Retinal pigment epithelial cell (primary cell): ENCODE measurements around the gene IL19.

Experiments used
- DNase-seq: peaks from one replicate; pipeline ENCODE4 v3.0.0-alpha.2; 2010; ENCODE audit warnings: low read depth
- H3K4me3 ChIP-seq: 2 replicates; pipeline ENCODE4 v1.5.1; 2011; ENCODE audit warnings: mild to moderate bottlenecking, low read length, control low read depth, moderate library complexity
- TF ChIP-seq, protein P1 (sequence below): conservative IDR thresholded peaks from 2 replicates; pipeline ENCODE4 v1.5.1; 2011; ENCODE audit warnings: low read depth, low read length, control low read depth, inconsistent platforms

The IL19 gene

DNA sequence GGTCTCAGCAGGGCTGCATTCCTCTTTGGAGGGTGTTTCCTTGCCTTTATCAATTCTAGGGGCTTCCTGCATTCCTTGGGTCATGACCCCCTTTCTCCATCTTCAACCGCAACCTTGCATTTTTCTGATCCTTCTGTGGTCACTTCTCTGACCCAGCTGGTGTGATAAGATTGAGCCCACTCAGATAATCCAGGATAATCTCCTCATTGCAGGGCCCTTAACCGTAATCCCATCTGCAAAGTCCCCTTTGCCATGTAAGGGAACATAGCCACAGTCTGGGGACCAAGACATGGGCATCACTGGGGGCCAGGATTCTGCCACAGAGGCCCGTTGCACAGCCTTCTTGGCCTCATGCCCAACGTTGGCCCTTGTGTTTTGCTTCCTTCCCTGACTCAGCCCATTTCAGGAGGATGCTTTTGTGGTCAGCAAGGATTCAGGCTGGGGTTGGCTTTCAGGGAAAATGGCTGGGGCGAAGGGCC lies 35.0 kb upstream of the IL19 start:
- H3K4me3 ChIP-seq = no peak overlapping the region
- TF ChIP-seq, protein P1, sequence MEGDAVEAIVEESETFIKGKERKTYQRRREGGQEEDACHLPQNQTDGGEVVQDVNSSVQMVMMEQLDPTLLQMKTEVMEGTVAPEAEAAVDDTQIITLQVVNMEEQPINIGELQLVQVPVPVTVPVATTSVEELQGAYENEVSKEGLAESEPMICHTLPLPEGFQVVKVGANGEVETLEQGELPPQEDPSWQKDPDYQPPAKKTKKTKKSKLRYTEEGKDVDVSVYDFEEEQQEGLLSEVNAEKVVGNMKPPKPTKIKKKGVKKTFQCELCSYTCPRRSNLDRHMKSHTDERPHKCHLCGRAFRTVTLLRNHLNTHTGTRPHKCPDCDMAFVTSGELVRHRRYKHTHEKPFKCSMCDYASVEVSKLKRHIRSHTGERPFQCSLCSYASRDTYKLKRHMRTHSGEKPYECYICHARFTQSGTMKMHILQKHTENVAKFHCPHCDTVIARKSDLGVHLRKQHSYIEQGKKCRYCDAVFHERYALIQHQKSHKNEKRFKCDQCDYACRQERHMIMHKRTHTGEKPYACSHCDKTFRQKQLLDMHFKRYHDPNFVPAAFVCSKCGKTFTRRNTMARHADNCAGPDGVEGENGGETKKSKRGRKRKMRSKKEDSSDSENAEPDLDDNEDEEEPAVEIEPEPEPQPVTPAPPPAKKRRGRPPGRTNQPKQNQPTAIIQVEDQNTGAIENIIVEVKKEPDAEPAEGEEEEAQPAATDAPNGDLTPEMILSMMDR = no peak
- DNase-seq = no peak

DNA sequence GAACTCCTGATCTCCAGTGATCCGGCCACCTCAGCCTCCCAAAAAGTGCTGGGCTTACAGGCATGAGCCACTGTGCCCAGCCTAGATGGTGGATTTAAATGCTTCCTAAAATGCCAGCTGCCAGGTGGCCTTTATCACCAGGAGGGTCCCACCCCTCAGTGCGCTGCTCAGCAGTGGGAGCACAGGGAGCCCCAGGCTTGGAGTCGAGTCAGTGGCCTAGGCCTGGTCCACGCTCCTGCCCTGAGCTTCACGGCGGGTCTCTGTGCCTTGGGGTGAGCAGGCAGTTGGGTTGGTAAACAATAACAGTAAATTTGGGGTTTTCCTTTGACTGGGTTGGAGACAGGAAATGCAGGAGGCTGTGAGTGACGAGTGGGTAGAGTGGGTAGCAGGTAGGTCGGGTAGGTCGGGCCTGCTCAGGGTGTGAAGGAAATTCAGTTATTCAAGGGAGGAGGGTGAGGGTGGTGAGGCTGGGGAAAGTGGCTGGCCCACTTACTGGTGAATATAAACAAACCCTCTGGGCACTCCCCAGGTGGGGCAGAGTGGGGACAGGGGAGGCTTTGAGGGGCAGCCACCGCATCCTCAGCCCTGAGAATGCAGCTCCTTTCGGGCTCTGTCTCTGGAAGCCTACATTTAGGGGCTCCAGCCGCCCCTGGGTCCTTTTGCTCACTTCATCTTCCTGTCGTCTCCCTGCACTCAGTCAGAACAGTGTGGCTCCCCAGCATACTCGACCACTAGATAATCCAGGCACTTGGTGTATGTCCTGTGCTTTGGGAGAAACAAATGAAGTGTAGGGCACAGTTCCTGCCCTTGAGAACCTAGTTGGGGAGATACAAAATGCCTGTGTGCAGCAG lies 33.5 kb upstream of the IL19 start:
- no peak overlapping the region for H3K4me3 ChIP-seq
- TF ChIP-seq, protein P1 = no peak
- no peak for DNase-seq

DNA sequence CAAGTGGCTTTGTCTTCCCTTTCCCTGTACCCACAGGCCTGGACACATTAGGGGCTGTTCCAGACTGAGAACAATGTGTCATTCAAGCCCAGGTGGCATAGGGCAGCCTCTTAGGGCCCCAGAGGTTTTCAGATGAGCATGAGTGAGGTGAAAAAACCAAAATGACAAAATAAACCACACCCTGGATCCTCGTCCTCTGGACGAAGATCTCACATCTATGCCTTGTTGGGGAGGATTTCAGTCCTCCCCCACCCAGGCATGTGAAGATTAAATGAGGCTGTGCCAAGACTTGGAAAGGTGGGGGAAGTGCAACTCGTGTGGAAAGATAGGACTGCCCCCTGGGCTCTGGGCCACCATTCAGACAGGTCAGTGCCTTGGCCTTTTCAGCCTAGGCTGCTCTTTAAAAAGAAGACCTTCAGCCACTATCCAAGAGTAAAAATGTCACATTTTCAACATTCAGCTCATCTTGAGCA lies 32.8 kb upstream of the IL19 start:
- H3K4me3 ChIP-seq = no peak overlapping the region
- no peak for DNase-seq
- TF ChIP-seq, protein P1 = no peak

DNA sequence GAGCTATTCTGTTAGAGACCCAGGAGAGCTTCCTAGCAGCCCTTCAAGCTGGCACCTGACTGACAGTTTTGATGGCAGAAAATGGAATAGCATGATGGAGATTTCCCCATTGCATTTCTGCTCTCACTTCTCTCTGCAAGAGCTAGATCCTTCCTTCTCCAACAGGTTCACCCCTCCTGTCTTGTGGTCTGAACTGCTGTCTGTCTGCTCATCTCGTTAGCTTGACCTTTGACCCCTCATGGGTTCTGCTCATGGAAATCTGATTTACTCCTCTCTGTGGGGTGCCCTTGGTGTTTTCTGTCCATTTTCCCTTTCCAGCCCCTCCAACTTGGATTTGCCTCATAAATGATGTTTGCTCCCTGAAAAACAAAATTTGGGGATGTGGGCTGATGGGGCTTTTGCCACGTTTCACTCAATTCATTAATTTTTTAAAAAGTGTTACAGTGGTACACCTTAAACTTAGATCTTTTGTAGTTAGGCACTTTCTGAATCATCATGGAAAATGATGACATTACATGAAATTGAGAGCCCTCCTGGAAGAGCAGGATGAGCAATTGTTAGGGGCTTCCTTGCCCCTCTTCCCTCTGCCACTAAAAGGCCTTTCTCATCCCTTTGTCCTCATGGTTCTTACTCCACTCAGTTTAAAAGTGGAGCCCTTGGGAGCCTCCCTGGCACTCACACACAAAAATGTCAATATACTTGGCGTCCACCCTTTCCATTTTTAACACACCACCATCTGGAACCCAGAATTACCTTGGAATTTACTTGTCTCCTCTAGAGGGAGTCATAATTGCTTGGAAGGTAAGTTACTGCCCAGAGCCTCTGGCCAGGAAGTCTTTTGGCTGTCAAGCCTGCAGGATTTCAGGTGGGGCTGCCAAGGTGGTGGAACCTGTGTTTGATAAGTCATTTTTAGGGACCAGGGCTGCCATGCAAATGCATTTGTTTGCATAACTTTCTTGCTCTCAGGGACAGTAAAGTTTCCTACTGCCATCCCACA lies 31.9 kb upstream of the IL19 start:
- no peak overlapping the region for H3K4me3 ChIP-seq
- TF ChIP-seq, protein P1 = peak; percentile 48
- no peak for DNase-seq

DNA sequence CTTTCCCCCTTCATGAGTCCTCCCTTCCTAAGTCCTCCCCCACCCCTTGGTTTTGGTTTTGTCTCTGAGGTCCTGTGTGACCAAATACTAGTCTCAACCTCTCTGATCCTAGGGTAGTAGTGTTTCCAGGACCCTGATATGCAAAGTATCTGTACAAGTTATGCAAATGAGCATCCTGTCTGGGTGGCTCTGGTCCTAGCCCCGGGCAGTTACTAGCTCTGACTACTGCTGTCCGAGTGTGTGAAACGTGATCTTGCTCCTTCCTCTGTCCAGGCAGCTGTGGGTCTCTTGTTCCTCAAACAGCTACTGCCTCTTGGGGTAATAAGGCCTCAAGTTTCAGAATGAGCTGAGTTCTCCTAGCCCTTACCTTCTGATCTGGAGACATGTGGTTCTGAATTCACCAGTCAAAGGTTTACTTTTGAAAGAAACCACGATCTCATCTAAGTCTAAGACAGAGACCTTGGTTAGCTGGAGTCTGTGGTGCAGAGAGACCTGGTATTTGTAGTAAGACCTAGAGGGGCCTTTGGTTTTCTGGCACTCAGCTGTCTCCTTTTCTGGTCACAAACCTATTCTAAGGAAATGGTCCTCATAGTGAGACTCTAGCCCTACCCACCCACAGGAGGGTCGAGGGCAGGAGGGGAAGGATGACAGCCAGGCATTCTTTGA lies 31.0 kb upstream of the IL19 start:
- no peak for DNase-seq
- TF ChIP-seq, protein P1 = no peak
- no peak overlapping the region for H3K4me3 ChIP-seq

DNA sequence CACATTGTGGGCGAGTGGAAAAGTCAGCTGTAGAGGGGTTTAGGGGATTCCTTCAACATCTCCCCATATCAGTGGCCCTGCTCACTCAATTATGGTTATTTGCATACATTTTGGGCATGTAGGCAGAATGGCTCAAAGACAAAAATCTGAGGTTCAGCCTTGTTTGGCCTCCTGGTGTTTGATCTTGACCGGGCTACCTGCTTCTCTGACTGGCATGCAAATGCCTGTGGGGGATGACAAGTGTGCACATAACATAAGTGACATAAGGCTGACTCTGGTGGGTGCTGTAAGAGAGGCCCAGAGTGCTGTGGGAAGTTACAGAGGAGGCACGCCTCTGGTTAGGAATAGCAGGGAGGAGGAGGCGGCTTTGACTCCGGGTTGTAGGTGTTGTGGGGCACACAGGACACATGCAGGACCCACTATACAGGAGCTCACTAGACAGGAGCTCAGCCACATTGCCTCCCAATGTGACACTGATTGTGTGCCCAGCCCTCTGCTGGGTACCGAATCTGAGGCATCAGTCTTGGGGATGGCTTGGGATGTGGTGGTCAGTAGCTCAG lies 29.4 kb upstream of the IL19 start:
- TF ChIP-seq, protein P1 = no peak
- DNase-seq = no peak
- no peak overlapping the region for H3K4me3 ChIP-seq
